Adrenal gland (tissue), 12 donors: ENCODE results near the gene DPYD. TPM values are rescaled to one million over a fixed set of nuclear protein-coding genes. Genes with fewer than 3 reads are reported as not detected.

Experiments used
- DNase-seq, 7 donors: peaks; one replicate each; pipeline ENCODE4 v3.0.0-alpha.2; 2019 to 2020
- H3K27ac ChIP-seq, 5 donors: fragments of 200-600 bp; sonication (generic) in 4 of 5; 1 replicate in 3 of 5; 2 replicates in 2 of 5; pipeline versions ENCODE4 v1.5.1 to v1.8.0; 2016 to 2020; ENCODE audit warnings: mild to moderate bottlenecking in 1 of 5
- H3K27me3 ChIP-seq: fragments of 200-600 bp; 2 replicates; pipeline ENCODE4 v1.8.0; 2021
- H3K36me3 ChIP-seq, 2 donors: fragments of 200-600 bp; replicated peaks in 1 of 2; 1 replicate in 1 of 2; 2 replicates in 1 of 2; pipeline versions ENCODE4 v1.5.1 to v1.8.0; 2018 to 2022
- H3K4me1 ChIP-seq, 2 donors: fragments of 200-600 bp; replicated peaks in 1 of 2; 1 replicate in 1 of 2; 2 replicates in 1 of 2; pipeline versions ENCODE4 v1.5.1 to v1.8.0; 2018 to 2021
- H3K4me3 ChIP-seq, 4 donors: fragments of 200-600 bp; sonication (generic) in 3 of 4; one replicate each; pipeline ENCODE4 v1.5.1; 2016 to 2018
- H3K9me3 ChIP-seq, 3 donors: fragments of 200-600 bp; sonication (generic) in 1 of 3; replicated peaks in 1 of 3; 1 replicate in 2 of 3; 2 replicates in 1 of 3; pipeline versions ENCODE4 v1.5.1 to v1.8.0; 2016 to 2021
- CTCF ChIP-seq, 6 experiments: fragments of 450-650 bp in 4 of 6; fragments of 200-600 bp in 2 of 6; sonication (generic) in 1 of 6; IDR thresholded peaks; 1 replicate in 5 of 6; 2 replicates in 1 of 6; pipeline versions ENCODE4 v1.5.1 to v1.8.0; 2016 to 2021; ENCODE audit warnings: antibody characterized with exemption in 6 of 6, mild to moderate bottlenecking in 2 of 6, moderate library complexity in 1 of 6
- POLR2A ChIP-seq, 2 donors: fragments of 450-650 bp; IDR thresholded peaks; one replicate each; pipeline ENCODE4 v1.6.1; 2017; ENCODE audit warnings: antibody characterized with exemption in 2 of 2, mild to moderate bottlenecking in 2 of 2, moderate library complexity in 1 of 2
- WGBS, 4 donors: extraction: QIAGEN DNeasy Blood & Tissue Kit in 2 of 4; methylation state at CpG; one replicate each; pipeline versions ENCODE4 v1.1.5 to v1.1.7; 2013 to 2017; 5-methylcytosine and 5-hydroxymethylcytosine counted together
- intact Hi-C, 2 donors: fragments of 100-400 bp; cut with DNase I; formaldehyde crosslinking; loops; one replicate each; pipeline versions ENCODE4 v1.14.1 to v1.15.0; 2022 to 2023
- polyA plus RNA-seq, 3 donors: library from polyadenylated mRNA; stranded (reverse); fragments of 200-250 nt in 2 of 3; fragments of 350-450 nt in 1 of 3; fragmentation: Illumina TruSeq in 1 of 3; extraction: RNeasy Lipid Tissue Mini Kit (QIAGEN cat#74804) in 1 of 3; gene quantifications; one replicate each; pipeline ENCODE4 v1.2.3, GENCODE V29; 2013 to 2014
- total RNA-seq, 9 donors: library from RNA; depleted of rRNA in 4 of 9; stranded (reverse); fragments of >200 nt in 4 of 9; fragments of 120-200 nt in 1 of 9; fragmentation: NEBNext Ultra II Directional in 1 of 9; extraction: Animal tissue kit (Norgen Biotek cat#: 25700) in 1 of 9; gene quantifications; one replicate each; pipeline versions ENCODE4 v1.1.0 to v1.2.4, GENCODE V29; 2013 to 2023
- donor health status: healthy with polysubstance abuse.
- donor health status: Bipolar disorder and iron deficiency.
- donor health status: DM: yes; HTN: yes; CAD: no.
- donor health status: DM: no; HTN: no; CAD: no.
- donor health status: DM: no; HTN: no; CAD: no.
- donor health status: DM: yes; HTN: yes; CAD: no.

DPYD gene
- total and polyA plus RNA-seq, 12 donors = 6.6 to 73.1 (median 30.2) TPM

DNA sequence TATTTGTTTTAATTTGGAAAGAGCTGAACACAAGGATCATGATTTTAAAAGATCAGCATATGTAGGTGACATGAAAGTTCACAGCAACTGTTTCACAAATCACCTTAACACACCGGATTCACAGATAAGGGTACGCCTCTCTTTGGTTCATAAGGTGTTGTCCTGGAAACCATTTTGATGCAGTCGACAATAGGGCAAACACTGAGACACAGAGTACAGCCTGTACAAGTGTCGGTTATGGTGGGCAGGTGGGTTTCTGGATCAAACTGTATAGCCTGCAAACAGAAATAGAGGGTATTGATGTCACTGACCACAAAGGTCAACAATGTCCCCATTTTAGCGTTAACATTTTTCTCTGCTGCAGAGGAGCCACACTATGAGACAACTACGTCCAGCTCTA lies 842.0 kb downstream of the DPYD start:
- H3K27ac ChIP-seq = no peak overlapping the region
- TF ChIP-seq CTCF (IDR thresholded peaks at IDR 0.05) (no peak), POLR2A (IDR thresholded peaks at IDR 0.05) (no peak)
- peaks cover 0 to 5% (median 0%) of the 10 kb centered on the region in 3 donors for H3K9me3 ChIP-seq
- WGBS, 4 donors = 90 to 95% (median 91%) methylated on average over 6 of the region's 6 CpGs
- DNase-seq = no peak
- H3K27me3 ChIP-seq = no peaks in the 10 kb centered on the region
- intact Hi-C loops = no loop called here
- H3K36me3 ChIP-seq = no peaks in the 10 kb centered on the region
- no peak overlapping the region for H3K4me3 ChIP-seq
- H3K4me1 ChIP-seq = no peaks in the 10 kb centered on the region

DNA sequence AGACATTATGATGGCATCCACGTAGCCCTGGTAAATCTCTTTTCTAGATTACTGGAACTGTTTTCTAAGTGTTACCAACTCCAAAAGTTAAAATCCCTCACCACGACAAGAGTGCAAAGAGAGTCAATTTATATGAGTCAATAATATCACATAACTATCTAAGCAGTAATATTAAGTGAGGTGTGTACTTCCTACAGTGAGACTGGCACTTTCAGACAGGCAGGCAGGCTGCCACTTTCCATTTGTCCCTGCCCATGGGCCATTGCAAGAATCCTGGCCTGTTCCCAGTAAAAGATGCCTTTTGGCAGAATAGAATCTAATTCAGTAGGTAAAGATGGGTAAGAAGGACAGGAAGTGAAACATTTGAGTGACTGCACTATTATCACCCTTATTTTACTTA lies 843.6 kb downstream of the DPYD start:
- Histone ChIP-seq H3K27me3 (no peaks in the 10 kb centered on the region), H3K9me3 (peaks cover 0 to 11% (median 0%) of the 10 kb centered on the region in 3 donors), H3K4me3 (no peak overlapping the region), H3K36me3 (no peaks in the 10 kb centered on the region), H3K27ac (no peak overlapping the region), H3K4me1 (no peaks in the 10 kb centered on the region)
- no peak for DNase-seq
- 44 to 66% (median 56%) methylated on average over 2 of the region's 2 CpGs for WGBS, 4 donors
- TF ChIP-seq POLR2A (IDR thresholded peaks at IDR 0.05) (no peak), CTCF (IDR thresholded peaks at IDR 0.05) (no peak)
- intact Hi-C loops = no loop called here

GRCh38 chr1:97074771-97075170 lies 846.1 kb downstream of the DPYD start:
- Histone ChIP-seq H3K4me3 (no peak overlapping the region), H3K4me1 (no peaks in the 10 kb centered on the region), H3K27me3 (no peaks in the 10 kb centered on the region), H3K27ac (no peak overlapping the region), H3K9me3 (peaks cover 0 to 5% (median 0%) of the 10 kb centered on the region in 3 donors), H3K36me3 (no peaks in the 10 kb centered on the region)
- intact Hi-C loops = no loop called here
- DNase-seq = no peak
- TF ChIP-seq CTCF (IDR thresholded peaks at IDR 0.05) (no peak), POLR2A (IDR thresholded peaks at IDR 0.05) (no peak)
- 78 to 86% (median 82%) methylated on average over 2 of the region's 2 CpGs for whole genome bisulfite sequencing, 4 donors

DNA sequence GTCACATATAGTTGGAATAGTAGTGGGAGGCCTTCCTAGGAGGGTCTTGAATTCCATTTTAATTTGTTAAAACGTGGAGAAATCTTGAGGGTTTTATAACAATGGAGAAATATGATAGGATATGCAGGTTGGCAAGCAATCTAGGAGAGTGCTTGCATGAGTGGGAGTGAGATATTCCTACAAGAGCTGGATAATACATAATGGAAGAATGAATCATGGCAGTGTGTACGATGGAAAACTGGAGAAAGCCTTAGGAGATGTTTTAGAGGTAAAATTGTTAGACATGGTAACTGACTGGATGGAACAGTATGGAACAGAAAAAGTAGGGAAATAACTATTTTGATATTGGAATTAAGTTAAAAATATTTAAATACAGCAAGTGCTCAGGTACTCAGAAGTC lies 846.9 kb downstream of the DPYD start:
- Histone ChIP-seq H3K9me3 (peaks cover 0 to 5% (median 0%) of the 10 kb centered on the region in 3 donors), H3K36me3 (no peaks in the 10 kb centered on the region), H3K27me3 (no peaks in the 10 kb centered on the region), H3K4me1 (no peaks in the 10 kb centered on the region), H3K27ac (no peak overlapping the region), H3K4me3 (no peak overlapping the region)
- intact Hi-C loops = no loop called here
- TF ChIP-seq POLR2A (IDR thresholded peaks at IDR 0.05) (no peak), CTCF (IDR thresholded peaks at IDR 0.05) (no peak)
- WGBS, 4 donors = 62 to 75% (median 72%) methylated on average over 2 of the region's 2 CpGs
- DNase-seq = no peak
